HTERT RPE-1 (cell line): ENCODE results near the gene DHRS2.
"Not testable (repeated sequence)": the region's sequence is repeated elsewhere in the genome, so short reads cannot be mapped to it uniquely, and the experiment has no call there.

ENCODE experiments used
- in situ Hi-C: fragments of 300-500 bp; cut with MboI; formaldehyde crosslinking; loops from 4 replicates; pipeline ENCODE4 v1.14.3; 2020; ENCODE audit warnings: low sequenced_read_pairs

The DHRS2 gene

DNA sequence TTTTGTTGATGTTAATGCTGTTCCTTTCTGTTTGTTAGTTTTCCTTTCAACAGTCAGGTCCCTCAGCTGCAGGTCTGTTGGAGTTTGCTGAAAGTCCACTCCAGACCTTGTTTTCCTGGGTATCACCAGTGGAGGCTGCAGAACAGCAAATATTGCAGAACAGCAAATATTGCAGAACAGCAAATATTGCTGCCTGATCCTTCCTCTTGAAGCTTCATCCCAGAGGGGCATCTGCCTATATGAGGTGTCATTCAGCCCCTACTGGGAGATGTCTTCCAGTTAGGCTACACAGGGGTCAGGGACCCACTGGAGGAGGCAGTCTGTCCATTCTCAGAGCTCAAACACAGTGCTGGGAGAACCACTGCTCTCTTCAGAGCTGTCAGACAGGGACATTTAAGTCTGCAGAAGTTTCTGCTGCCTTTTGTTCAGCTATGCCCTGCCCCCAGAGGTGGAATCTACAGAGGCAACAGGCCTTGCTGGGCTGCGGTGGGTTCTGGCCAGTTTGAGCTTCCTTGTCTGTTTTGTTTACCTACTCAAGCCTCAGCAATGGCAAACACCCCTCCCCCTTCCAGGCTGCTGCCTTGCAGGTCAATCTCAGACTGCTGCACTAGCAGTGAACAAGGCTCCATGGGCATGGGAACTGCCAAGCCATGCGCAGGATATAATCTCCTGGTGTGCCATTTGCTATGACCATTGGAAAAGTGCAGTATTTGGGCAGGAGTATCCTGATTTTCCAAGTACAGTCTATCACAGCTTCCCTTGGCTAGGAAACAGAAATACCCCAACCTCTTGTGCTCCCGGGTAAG is 53.7 kb downstream of the DHRS2 start:
- in situ Hi-C loops = not testable (repeated sequence)

DNA sequence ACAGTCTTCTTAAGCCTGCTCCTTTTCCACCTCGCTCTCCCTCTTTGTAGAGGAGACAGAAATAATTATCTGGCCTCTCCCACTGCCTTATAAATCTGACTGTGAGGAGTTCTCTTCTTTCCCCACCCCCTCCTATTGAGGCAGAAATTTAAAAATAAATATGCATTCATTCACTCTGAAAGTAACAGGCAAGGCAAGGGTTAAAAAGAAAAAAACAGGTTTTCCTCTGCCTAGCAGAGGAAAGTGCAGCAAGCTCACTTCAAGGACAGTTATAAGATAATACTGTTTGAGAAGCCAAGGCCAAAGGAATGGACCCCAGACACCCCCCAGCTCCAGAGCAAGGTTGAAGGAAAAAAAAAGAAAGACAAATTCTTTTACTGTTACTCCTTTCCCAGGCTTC is 56.3 kb downstream of the DHRS2 start:
- in situ Hi-C loops = no loop called here

- in situ Hi-C loops = no loop called here
These were observed 57.1 kb downstream of the DHRS2 start for GRCh38 chr14:23693252-23693775.

DNA sequence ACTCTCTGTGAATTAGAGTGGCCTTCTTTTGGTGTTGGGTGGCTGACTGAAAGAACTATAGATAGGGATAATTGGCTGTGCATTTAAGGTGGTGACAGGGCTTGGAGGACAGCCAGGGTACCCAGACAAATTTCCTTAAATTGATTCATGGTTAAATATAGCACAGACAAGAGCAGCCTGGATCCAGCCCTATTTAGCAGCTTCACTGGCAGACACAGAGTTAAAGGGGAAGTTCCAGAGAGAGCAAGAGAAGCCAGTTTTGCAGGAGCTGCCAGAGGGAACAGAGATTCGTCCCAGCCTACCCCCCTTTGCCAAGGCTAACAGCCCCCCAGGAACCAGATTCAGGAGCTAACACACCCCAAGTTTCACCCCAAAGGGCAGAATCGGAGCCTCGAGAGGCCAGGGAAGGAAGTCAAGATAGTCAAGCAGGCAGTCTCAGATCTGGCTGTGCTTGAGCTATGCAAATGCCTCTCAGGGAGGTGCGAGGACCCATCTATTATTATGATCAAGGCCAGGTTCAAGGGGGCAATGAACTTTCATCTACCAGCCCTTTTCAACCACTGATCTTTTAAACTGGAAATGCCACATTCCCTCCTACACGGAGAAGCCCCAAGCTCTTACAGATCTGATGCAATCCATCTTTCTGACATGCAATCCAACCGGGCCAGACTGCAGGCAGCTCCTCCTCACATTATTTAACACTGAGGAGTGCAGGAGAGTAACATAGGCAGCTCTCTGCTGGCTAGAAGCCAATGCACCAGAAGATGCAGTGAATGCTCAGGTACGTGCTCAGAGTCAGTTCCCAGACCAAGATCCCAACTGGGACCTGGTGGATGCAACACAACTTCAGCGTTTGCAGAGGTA is 58.2 kb downstream of the DHRS2 start:
- in situ Hi-C loops = no loop called here
